DMS114 treated with DMSO at 0.1 percent for 48 hours (cell line): ENCODE results near the gene OR1E2.
"Not testable (repeated sequence)": the region's sequence is repeated elsewhere in the genome, so short reads cannot be mapped to it uniquely, and the experiment has no call there.

Experiments used
- DNase-seq: peaks from one replicate; lab custom pipeline; 2025; ENCODE audit not compliant: unreplicated experiment; lab: John Stamatoyannopoulos, UW

OR1E2 gene

DNA sequence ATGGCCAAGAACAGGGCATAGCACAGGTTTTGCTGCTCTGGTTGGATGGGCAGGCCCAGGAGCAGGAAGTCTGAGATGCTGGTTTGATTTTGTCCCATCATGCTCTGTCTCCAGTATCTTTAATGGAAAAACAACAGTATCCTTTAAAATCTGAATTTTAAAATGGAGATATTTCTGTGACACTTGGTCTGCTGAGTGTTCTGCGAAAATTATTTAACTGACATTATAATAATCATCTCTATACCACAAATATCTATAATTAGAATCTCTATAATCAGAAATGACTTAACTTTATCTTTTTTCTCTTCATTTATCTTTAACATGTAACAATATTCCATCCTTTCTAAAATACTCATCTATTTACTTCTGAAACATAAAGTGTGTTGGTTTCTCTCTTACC, 35.3 kb downstream of the OR1E2 start, which contains the start of gene OR1E1:
Gene OR1E1, minus strand, starts transcription at position 101 of the 400 bp plus-strand sequence. Its CDS starts 0 bp downstream, at position 101.
- no peak for DNase-seq

DNA sequence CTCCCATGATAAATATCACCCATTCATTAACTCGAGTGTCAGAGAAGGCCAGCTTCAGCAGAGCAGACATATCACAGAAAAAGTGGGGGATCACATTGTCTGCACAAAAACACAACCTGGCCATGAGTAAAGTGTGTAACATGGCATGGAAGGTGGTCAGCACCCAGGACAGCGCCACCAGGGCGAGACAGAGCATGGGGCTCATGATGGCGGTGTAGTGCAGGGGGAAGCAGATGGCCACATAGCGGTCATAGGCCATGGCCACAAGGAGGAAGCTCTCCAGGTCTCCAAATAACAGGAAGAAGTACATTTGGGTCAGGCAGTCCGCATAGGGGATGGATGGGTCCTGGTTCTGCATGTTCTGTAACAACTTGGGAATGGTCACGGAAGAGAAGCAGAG, 35.8 kb downstream of the OR1E2 start:
- not testable (repeated sequence) for DNase-seq

DNA sequence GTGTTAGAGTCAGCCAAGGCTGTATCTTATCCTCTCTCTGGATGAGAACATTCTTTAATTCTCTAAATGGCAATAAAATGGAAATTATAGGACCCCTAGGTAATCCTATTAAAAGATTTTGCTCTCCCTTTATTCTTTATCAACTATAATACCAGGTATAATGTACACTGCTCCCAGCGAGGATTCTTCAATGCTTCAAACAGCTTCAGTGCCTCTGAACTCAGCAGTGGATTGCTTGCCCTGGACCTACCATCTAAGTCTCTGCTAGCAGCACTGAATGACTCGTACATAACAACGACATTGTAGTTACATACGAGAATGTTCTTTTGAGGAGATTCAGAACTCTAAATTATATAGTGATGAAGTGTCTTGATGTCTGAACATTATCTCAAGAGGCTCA, 43.9 kb downstream of the OR1E2 start:
- DNase-seq, result no peak

DNA sequence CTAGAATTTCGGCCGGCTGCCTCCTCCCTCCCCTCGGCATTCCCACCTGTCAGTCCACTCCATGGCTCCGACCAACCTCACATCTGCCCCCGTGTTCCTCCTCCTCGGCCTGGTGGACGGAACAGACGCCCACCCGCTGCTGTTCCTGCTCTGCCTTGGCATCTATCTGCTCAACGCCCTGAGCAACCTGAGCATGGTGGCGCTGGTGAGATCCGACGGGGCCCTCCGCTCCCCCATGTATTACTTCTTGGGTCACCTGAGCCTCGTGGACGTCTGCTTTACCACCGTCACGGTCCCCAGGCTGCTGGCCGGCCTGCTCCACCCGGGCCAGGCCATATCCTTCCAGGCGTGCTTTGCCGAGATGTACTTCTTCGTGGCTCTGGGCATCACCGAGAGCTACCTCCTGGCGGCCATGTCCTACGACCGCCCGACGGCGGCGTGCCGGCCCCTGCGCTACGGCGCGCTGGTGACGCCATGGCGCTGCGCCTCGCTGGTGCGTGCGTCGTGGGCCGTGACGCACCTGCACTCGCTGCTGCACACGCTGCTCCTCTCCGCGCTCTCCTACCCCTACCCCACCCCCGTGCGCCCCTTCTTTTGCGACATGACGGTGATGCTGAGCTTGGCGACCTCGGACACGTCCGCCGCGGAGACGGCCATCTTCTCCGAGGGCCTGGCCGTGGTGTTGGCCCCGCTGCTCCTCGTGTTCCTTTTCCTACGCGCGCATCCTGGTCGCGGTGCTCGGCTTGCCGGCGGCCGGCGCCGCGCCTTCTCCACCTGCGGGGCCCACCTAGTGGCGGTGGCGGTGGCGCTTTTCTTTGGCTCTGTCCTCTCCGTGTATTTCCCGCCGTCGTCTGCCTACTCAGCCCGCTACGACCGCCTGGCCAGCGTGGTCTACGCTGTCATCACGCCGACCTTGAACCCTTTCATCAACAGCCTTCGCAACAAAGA, 47.5 kb downstream of the OR1E2 start, which contains the start of gene OR3A2:
Gene OR3A2, minus strand, starts transcription at position 440 of the 948 bp plus-strand sequence.
- DNase-seq, result no peak
